ENCODE measurements around the gene COL25A1.

DNA sequence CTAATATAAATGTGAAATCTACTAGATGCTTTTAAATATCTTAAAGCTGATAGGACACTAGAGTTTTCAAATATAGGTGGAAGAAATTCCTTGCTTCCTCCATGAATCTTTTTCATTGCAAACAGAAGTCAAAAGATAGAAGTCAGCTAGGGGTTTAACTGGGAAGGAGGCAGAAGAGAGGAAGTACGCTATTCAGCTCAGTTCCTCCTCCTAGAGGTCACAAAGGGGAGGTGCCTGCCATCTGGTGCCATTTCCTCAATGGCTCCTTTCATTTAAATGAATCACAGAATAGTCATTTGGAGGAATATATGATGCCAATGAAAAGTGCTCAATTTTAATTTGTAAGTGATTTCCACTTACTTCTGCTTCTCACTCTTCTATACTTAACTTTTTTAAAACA, 8.5 kb downstream of the COL25A1 start:
- no peak for TF ChIP-seq ZNF384 (IDR thresholded peaks at IDR 0.05)
- no peak for TF ChIP-seq ARNT (IDR thresholded peaks at IDR 0.05)
- TF ChIP-seq FOXM1 (IDR thresholded peaks at IDR 0.05; ENCODE audit: borderline replicate concordance), result no peak
- no peak for TF ChIP-seq FOXA1 (IDR thresholded peaks at IDR 0.05)
- no peak for TF ChIP-seq FOXK2 (IDR thresholded peaks at IDR 0.05)
- no peak for TF ChIP-seq BHLHE40 (IDR thresholded peaks at IDR 0.05; ENCODE audit: borderline replicate concordance)
- TF ChIP-seq, protein P1, sequence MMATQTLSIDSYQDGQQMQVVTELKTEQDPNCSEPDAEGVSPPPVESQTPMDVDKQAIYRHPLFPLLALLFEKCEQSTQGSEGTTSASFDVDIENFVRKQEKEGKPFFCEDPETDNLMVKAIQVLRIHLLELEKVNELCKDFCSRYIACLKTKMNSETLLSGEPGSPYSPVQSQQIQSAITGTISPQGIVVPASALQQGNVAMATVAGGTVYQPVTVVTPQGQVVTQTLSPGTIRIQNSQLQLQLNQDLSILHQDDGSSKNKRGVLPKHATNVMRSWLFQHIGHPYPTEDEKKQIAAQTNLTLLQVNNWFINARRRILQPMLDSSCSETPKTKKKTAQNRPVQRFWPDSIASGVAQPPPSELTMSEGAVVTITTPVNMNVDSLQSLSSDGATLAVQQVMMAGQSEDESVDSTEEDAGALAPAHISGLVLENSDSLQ (IDR thresholded peaks at IDR 0.05), result no peak
